Endothelial cell of umbilical vein (primary cell): ENCODE data around the gene AADACL4. TPM values are rescaled to one million over a fixed set of nuclear protein-coding genes. Genes with fewer than 3 reads are reported as not detected.

ENCODE experiments used
- BruUV-seq: library from RNA; stranded (reverse); fragments of 400-500 nt; replicated peaks from 2 replicates; lab custom pipeline; 2021; lab: Mats Ljungman, UMichigan
- CTCF ChIA-PET: fragments of 300-600, 350-600 bp; sonication (Branson Sonifier 250); formaldehyde crosslinking; loops from one replicate; lab custom pipeline; 2021; ENCODE audit warnings: antibody characterized with exemption, inconsistent platforms; lab: Charles Lee
- POLR2A ChIA-PET: fragments of 300-600, 350-600 bp; sonication (Branson Sonifier 250); formaldehyde crosslinking; loops from one replicate; lab custom pipeline; 2021; ENCODE audit warnings: antibody characterized with exemption, inconsistent platforms; lab: Charles Lee
- DNase-seq: peaks from one replicate; pipeline ENCODE4 v3.0.0-alpha.2; 2011; ENCODE audit warnings: low read depth, low spot score
- FAIRE-seq: peaks from 2 replicates; lab custom pipeline; 2011; peaks lifted over from hg19 to GRCh38; lab: Jason Lieb, UNC
- H2AFZ ChIP-seq: 2 replicates; pipeline ENCODE4 v1.6.0; 2012; ENCODE audit warnings: low read depth, low read length, control low read depth, inconsistent platforms
- H3K27ac ChIP-seq: 2 replicates; pipeline ENCODE4 v1.5.1; 2011; ENCODE audit warnings: low read depth, mild to moderate bottlenecking, control low read depth, low read length, moderate library complexity; ENCODE audit not compliant: insufficient read depth
- H3K27me3 ChIP-seq, 2 experiments: 2 replicates each; pipeline versions ENCODE4 v1.6.0 to v1.6.1; 2011; ENCODE audit warnings: low read length in 2 of 2, mixed read lengths in 1 of 2; ENCODE audit not compliant: control insufficient read depth in 2 of 2, insufficient read depth in 2 of 2
- H3K36me3 ChIP-seq, 2 experiments: 2 replicates in 1 of 2; 3 replicates in 1 of 2; pipeline ENCODE4 v1.5.1; 2011; ENCODE audit warnings: low read length in 2 of 2, mild to moderate bottlenecking in 1 of 2, moderate library complexity in 1 of 2; ENCODE audit not compliant: control insufficient read depth in 2 of 2, insufficient read depth in 2 of 2; ENCODE audit errors: extremely low read depth in 1 of 2
- H3K4me1 ChIP-seq: 3 replicates; pipeline ENCODE4 v1.5.1; 2011; ENCODE audit warnings: mild to moderate bottlenecking, low read length; ENCODE audit not compliant: control insufficient read depth, insufficient read depth; ENCODE audit errors: extremely low read depth
- H3K4me2 ChIP-seq: 2 replicates; pipeline ENCODE4 v1.6.1; 2011; ENCODE audit warnings: low read length, control low read depth, mixed read lengths; ENCODE audit not compliant: insufficient read depth
- H3K4me3 ChIP-seq, 3 experiments: fragments of 200-600 bp in 1 of 3; sonication (generic), shearing (Covaris generic) in 1 of 3; replicated peaks in 1 of 3; 2 replicates each; pipeline ENCODE4 v1.5.1; 2011 to 2016; ENCODE audit warnings: control low read depth in 3 of 3, low read length in 3 of 3, mild to moderate bottlenecking in 2 of 3, inconsistent platforms in 1 of 3, low read depth in 1 of 3, moderate library complexity in 1 of 3; ENCODE audit not compliant: insufficient read depth in 1 of 3
- H3K79me2 ChIP-seq: 2 replicates; pipeline ENCODE4 v1.6.0; 2012; ENCODE audit warnings: low read length, inconsistent platforms; ENCODE audit not compliant: control insufficient read depth, insufficient read depth
- H3K9ac ChIP-seq: replicated peaks from 2 replicates; pipeline ENCODE3; 2011; ENCODE audit warnings: low read length, control low read depth; ENCODE audit not compliant: insufficient read depth; ENCODE audit errors: extremely low read depth
- H3K9me1 ChIP-seq: replicated peaks from 3 replicates; pipeline ENCODE4 v1.6.0; 2011; ENCODE audit warnings: mild to moderate bottlenecking, low read length; ENCODE audit not compliant: control insufficient read depth, insufficient read depth; ENCODE audit errors: extremely low read depth
- H3K9me3 ChIP-seq: replicated peaks from 2 replicates; pipeline ENCODE4 v1.5.1; 2012; ENCODE audit warnings: low read length, inconsistent platforms; ENCODE audit not compliant: control insufficient read depth, insufficient read depth
- H4K20me1 ChIP-seq: replicated peaks from 2 replicates; pipeline ENCODE3; 2011; ENCODE audit warnings: mild to moderate bottlenecking, low read length; ENCODE audit not compliant: control insufficient read depth, insufficient read depth; ENCODE audit errors: extremely low read depth
- FOS ChIP-seq: IDR thresholded peaks from 2 replicates; pipeline ENCODE4 v1.6.1; 2011; ENCODE audit warnings: mild to moderate bottlenecking, low read length, moderate library complexity, borderline replicate concordance; ENCODE audit not compliant: insufficient read depth
- GATA2 ChIP-seq: IDR thresholded peaks from 2 replicates; pipeline ENCODE4 v1.7.0; 2011; ENCODE audit warnings: low read depth, mild to moderate bottlenecking, moderate library complexity, mixed read lengths, low read length; ENCODE audit not compliant: insufficient read length, insufficient read depth
- dilution Hi-C: fragments of 300-500 bp; cut with MboI; formaldehyde crosslinking; loops from one replicate; pipeline ENCODE4 v1.15.0; 2019; ENCODE audit warnings: low sequenced_read_pairs; ENCODE audit not compliant: extremely low pct_ligation_motif_present
- intact Hi-C: fragments of 100-400 bp; cut with micrococcal nuclease; formaldehyde crosslinking; loops from one replicate; pipeline ENCODE4 v1.10.0; 2022
- polyA plus RNA-seq, 4 experiments: library from polyadenylated mRNA; depleted of rRNA in 3 of 4; stranded (reverse) in 3 of 4; unstranded in 1 of 4; fragments of >200 nt; gene quantifications; 2 replicates each; pipeline versions ENCODE4 v1.2.1 to v1.2.3, GENCODE V29; 2011 to 2012; ENCODE audit warnings: missing spikeins in 1 of 4
- small RNA-seq: library from RNA; depleted of rRNA; stranded (forward); fragments of <200 nt; gene quantifications from one replicate; pipeline ENCODE3, GENCODE V24; 2012; ENCODE audit warnings: low replicate concordance, low read depth; ENCODE audit not compliant: insufficient read depth, insufficient read length
- total RNA-seq: library from RNA; stranded (reverse); gene quantifications from 2 replicates; pipeline ENCODE4 v1.2.3, GENCODE V29; 2021
- TF ChIP-seq, protein P1 (sequence below): IDR thresholded peaks from 2 replicates; pipeline ENCODE4 v1.6.1; 2011; ENCODE audit not compliant: insufficient read depth, insufficient read length
- TF ChIP-seq, protein P2 (sequence below), 2 donors: IDR thresholded peaks; 1 replicate in 1 of 2; 2 replicates in 1 of 2; pipeline ENCODE4 v1.5.1; 2011; ENCODE audit warnings: low read length in 2 of 2, mild to moderate bottlenecking in 2 of 2, moderate library complexity in 2 of 2, control low read depth in 1 of 2, inconsistent platforms in 1 of 2, low read depth in 1 of 2; ENCODE audit not compliant: insufficient read depth in 1 of 2; ENCODE audit errors: extremely low read depth in 1 of 2

Gene AADACL4
- total and polyA plus RNA-seq, 2 donors (not counting 3 experiments of a cell fraction or from before 2014, with no cell fraction given), result not detected

DNA sequence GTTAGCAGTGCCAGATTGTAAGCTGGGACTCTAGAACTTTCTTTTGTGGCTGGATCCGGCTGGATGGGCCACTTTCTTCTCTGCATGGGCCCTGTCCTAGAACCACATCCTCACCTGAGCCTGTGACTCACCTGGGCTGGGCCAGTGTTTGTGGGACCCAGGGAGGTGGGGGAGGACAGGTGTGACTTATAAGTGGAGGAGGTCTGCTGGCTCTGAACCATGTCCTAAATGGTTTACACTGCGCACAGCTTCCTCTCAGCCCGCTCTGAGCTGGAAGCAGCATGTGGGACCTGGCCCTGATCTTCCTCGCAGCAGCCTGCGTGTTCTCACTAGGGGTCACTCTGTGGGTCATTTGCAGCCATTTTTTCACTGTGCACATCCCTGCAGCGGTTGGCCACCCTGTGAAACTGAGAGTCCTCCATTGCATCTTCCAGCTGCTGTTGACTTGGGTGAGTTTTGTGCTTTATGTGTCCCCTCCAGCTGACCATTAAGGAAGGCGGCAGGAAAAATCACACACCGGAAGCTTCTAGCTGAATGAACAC, 72.1 kb downstream of the AADACL4 start, which contains the start of gene AADACL3:
AADACL3 (plus strand) TSS at position 215 of the 542 bp plus-strand sequence; CDS start at position 282, 67 bp downstream.
- dilution Hi-C loops (no loop called here), intact Hi-C loops (no loop called here)
- Histone ChIP-seq H2AFZ (no peak within 1 kb of the TSS), H3K9me3 (no peaks in the 10 kb centered on the region), H3K27me3 (no peaks in the 10 kb centered on the region), H3K9ac (no peak within 1 kb of the TSS), H3K27ac (no peak within 1 kb of the TSS), H3K4me1 (no peaks in the 10 kb centered on the region), H3K36me3 (no peaks in the 10 kb centered on the region), H3K79me2 (no peaks in the 10 kb centered on the region), H4K20me1 (no peaks in the 10 kb centered on the region), H3K4me3 (no peak within 1 kb of the TSS), H3K4me2 (no peak within 1 kb of the TSS), H3K9me1 (no peaks in the 10 kb centered on the region)
- POLR2A ChIA-PET, result no interaction called here
- FAIRE-seq, result no peak
- BruUV-seq, result no TSS peak
- TF ChIP-seq, protein P1, sequence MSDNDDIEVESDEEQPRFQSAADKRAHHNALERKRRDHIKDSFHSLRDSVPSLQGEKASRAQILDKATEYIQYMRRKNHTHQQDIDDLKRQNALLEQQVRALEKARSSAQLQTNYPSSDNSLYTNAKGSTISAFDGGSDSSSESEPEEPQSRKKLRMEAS, result no peak
- no peak for TF ChIP-seq GATA2
- TF ChIP-seq, protein P2, sequence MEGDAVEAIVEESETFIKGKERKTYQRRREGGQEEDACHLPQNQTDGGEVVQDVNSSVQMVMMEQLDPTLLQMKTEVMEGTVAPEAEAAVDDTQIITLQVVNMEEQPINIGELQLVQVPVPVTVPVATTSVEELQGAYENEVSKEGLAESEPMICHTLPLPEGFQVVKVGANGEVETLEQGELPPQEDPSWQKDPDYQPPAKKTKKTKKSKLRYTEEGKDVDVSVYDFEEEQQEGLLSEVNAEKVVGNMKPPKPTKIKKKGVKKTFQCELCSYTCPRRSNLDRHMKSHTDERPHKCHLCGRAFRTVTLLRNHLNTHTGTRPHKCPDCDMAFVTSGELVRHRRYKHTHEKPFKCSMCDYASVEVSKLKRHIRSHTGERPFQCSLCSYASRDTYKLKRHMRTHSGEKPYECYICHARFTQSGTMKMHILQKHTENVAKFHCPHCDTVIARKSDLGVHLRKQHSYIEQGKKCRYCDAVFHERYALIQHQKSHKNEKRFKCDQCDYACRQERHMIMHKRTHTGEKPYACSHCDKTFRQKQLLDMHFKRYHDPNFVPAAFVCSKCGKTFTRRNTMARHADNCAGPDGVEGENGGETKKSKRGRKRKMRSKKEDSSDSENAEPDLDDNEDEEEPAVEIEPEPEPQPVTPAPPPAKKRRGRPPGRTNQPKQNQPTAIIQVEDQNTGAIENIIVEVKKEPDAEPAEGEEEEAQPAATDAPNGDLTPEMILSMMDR (IDR thresholded peaks at IDR 0.05; ENCODE audit: extremely low read depth in 1 of 2, insufficient read depth in 1 of 2, low read depth in 1 of 2, low read length in 2 of 2), result no peak
- TF ChIP-seq FOS, result no peak
- DNase-seq, result no peak
- CTCF ChIA-PET, result no interaction called here

Small RNAs within 50 kb of the gene (small RNA-seq; reads per million reads assigned to genes)
- not detected for gene AC244670.1

Other genes starting within 250 kb of the AADACL4 start
- 54.3 and 75.2 TPM in 2 replicates for gene DHRS3, start 25.9 kb upstream of the AADACL4 start, total RNA-seq
- 54.3 and 58.4 TPM in 2 replicates for gene DHRS3, start 25.9 kb upstream of the AADACL4 start, polyA plus RNA-seq
- gene AADACL3, start 72.0 kb downstream of the AADACL4 start, total RNA-seq, result not detected in 2 replicates
- not detected in 2 replicates for gene AADACL3, start 72.0 kb downstream of the AADACL4 start, polyA plus RNA-seq
- not detected in 2 replicates for gene CFAP107, start 102.1 kb downstream of the AADACL4 start, total RNA-seq
- not detected in 2 replicates for gene CFAP107, start 102.1 kb downstream of the AADACL4 start, polyA plus RNA-seq
- gene PRAMEF12, start 129.7 kb downstream of the AADACL4 start, total RNA-seq, result not detected in 2 replicates
- not detected in 2 replicates for gene PRAMEF12, start 129.7 kb downstream of the AADACL4 start, polyA plus RNA-seq
- not detected in 2 replicates for gene PRAMEF1, start 147.3 kb downstream of the AADACL4 start, total RNA-seq
- gene PRAMEF1, start 147.3 kb downstream of the AADACL4 start, polyA plus RNA-seq, result not detected in 2 replicates
- not detected in 2 replicates for gene PRAMEF11, start 187.3 kb downstream of the AADACL4 start, total RNA-seq
- not detected in 2 replicates for gene PRAMEF11, start 187.3 kb downstream of the AADACL4 start, polyA plus RNA-seq
- not detected in 2 replicates for gene HNRNPCL1, start 204.6 kb downstream of the AADACL4 start, total RNA-seq
- not detected in 2 replicates for gene HNRNPCL1, start 204.6 kb downstream of the AADACL4 start, polyA plus RNA-seq
- not detected in 2 replicates for gene PRAMEF2, start 213.0 kb downstream of the AADACL4 start, total RNA-seq
- not detected in 2 replicates for gene PRAMEF2, start 213.0 kb downstream of the AADACL4 start, polyA plus RNA-seq
- gene PRAMEF4, start 242.1 kb downstream of the AADACL4 start, total RNA-seq, result not detected in 2 replicates
- gene PRAMEF4, start 242.1 kb downstream of the AADACL4 start, polyA plus RNA-seq, result not detected in 2 replicates